Stimulated activated CD8-positive, alpha-beta memory T cell treated with anti-CD3 and anti-CD28 coated beads, Interleukin-15, amount 100 ng/mL, for 48 hours (primary cell): Measurements from ENCODE around the gene GRB10.
"Not testable (repeated sequence)": the region's sequence is repeated elsewhere in the genome, so short reads cannot be mapped to it uniquely, and the experiment has no call there.

ENCODE experiments used
- DNase-seq, 2 donors: peaks; one replicate each; pipeline ENCODE4 v3.0.0-alpha.2; 2020; ENCODE audit warnings: low read depth in 2 of 2

Gene GRB10

DNA sequence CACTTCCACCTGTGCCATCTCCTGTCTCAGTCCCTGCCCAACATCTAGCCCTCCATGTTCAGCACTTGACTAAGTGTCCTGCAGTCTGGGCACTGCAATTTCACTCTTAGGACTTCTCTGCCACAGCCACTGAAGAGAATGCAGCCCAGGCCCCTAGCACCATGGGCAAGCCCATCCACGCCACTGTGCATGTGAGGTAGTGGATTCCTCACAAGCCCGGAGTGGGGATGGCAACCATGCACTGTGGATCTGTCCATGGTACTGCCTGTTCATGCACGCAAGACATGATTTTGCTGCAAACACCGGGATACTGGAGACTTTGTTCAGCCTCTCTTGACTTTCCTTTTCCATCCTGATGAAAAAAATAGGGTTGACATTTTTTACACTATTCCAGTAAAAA is 229.8 kb downstream of the GRB10 start:
- DNase-seq, result no peak

DNA sequence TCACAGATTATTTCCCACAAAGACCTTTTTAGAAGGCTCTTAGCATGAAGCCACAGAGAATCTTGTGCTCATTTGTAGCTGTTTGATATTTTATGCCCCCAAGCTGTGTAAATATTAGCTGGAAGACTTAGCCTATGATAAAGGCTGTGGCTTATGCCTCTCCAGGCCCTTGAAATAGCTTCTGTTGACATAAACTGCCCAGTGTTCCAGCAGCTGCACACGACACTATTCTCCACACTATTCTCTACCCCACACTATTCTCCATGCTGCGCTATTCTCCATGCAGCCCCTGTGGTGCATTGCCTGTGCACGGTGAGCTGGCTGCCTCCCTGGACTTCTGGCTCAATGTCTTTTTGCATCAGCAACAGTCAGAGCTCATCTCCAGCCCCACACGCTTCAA is 230.6 kb downstream of the GRB10 start:
- no peak for DNase-seq

DNA sequence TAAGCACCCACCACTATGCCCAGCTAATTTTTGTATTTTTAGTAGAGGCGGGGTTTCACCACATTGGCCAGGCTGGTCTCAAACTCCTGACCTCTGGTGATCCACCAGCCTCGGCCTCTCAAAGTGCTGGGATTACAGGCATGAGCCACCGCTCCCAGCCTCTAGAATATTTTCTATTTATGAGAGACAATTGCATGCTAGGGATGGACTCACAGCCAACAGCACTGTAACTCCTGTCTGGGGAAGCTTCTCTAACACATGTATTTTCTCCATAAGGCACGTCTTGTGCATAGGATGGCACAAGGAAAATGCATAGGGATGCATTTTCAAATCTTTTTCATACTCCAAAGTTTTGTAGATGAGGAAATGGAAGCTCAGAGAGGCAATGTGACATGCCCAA is 237.1 kb downstream of the GRB10 start:
- not testable (repeated sequence) for DNase-seq

DNA sequence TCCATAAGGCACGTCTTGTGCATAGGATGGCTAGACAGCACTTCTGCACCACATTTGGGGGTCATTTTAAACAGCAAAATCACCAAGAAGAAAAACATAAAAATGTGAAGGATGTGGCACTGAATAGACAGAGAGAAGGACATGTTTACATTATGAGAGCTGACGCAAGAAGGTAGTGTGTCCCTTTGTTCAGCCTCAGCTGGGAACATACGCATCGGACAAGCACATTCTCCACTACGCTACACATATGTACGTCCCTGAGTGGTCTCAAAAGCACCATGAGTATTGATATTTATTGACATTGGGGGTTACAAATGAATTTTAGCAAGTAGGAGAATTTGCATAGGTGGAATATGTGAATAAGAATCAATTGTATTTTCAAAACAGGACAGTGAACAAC is 237.7 kb downstream of the GRB10 start:
- no peak for DNase-seq

DNA sequence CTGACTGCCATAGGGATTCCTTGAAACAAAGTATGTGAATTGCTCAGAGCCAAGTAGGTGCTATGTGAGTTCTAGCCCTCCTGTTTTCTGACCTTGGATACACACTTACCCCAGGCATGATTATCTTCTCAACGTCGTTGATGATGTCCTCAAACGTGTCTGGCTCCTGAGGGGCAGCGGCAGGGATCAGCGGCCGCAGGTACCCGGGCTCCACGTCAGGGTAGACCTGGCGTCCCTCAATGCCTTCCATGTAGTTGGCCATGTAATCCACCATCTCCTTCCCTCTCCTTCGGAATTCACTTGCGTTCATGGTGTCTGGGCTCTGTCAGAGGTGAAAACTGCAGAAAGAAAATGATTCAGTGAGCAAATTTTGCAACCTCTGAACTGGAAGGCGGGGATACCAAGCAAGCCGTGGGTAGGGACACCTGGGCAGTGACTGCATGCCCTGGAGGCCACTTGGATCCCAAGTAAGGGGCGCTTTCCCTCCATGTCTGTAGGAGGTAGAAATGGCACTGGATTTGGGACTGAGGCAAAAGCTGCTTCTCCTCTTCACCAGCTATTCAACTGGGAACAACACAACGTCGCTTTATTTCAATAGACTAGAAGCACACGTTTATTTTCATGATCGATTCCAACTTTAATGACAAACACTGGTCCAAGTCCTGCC is 238.8 kb downstream of the GRB10 start:
- DNase-seq, result no peak

DNA sequence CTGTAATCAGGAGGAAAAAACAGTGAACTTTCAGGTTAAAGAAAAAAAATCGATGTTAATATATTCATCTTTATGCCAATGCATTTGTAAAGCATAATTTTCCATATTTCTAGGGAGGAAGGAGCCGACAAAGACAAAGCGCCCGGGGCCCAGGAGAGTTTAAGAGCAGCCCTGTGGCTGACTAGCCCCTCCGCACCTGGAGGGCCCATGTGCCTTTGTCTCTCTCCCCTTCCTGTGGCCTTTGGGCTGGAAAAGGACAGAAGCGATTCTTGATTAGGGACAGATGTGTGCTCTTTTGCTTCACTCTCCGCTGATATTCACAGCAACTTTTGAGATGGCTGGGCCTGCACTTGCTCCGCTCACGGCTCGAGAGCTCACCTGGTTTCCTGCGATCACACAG is 240.6 kb downstream of the GRB10 start:
- DNase-seq, result no peak

DNA sequence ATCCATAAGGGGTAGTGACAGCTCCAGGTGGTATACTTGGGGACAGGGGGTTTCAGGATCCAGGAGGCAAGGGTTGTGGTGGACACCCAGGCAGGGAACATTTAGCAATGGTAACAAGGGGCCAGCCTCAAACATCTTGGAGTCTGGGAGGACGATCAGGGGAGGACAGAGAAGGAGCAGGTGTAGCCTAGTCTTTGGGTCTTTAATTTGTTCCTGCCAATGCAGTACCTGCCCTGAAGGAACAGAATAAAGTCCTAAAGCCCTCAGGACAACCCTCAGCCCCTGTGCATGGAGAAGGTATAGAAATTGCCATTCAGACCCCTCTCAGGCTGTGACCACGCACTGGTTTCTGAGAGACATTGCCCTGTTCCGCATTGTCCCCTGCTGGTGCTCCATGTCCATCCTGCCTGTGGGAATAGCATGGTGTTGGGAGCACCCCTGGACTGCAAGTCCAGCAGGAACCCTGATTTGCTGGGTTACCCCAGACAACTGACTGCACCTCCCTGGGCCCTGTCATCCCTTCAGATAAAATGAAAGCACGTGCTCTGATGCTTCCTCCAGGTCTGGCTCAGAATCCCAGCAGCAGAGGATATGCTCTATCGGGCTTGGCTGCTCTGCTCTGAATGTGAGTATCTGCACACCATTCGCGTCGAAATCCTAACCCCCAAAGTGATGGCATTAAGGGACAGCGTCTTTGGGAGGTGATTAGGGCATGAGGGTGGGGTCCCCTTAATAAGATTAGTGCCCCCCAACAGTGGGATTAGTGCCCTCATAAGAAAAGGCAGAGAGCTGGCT is 241.7 kb downstream of the GRB10 start:
- DNase-seq, result no peak
